Measurements from ENCODE around the gene TCTA. TPM values are rescaled to one million over a fixed set of nuclear protein-coding genes. Genes with fewer than 3 reads are reported as not detected.

TCTA gene
- total RNA-seq, 1 donor from 2014 or later: 18.4 TPM

DNA sequence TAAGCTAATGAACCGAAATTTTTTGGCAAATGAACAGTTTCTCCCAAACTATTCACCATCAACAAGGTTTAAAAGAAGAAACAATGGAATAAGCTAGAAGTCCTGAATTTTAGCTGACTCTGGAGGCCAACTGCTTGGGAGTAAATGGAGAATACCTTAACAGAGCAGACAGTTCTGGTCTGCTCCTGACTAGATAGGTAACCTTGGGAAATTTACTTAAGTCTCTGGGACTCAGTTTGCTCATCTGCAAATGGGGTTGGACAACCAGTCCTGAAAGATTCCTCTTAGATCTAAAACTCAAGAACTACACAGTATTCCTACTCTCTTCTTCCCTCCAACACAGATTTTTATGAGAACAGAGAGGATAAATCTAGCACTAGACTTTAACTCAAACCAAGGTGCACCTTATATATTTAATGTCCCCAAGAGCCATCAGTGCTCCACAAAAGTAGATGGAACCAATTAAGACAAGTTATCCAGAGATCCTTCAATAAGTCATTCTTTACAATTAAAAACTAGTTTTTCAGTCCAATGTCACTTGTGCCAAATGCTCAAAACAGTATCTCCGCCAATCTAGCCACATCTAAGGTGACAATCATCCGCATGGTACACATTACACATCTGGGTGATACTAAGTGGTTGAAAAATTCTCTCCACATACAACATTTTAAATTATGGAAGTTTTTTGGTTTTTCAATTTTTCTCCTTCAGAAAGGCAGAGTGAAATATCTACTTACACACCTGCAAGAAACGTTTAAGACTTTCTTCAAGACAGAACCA is 2.0 kb upstream of the TCTA start:
- DNase-seq (ENCODE audit: extremely low read depth, low read depth, low spot score): no peak

- no peak for DNase-seq (ENCODE audit: extremely low read depth, low read depth, low spot score)
Measured at GRCh38 chr3:49410846-49411534, 1.2 kb upstream of the TCTA start.

DNA sequence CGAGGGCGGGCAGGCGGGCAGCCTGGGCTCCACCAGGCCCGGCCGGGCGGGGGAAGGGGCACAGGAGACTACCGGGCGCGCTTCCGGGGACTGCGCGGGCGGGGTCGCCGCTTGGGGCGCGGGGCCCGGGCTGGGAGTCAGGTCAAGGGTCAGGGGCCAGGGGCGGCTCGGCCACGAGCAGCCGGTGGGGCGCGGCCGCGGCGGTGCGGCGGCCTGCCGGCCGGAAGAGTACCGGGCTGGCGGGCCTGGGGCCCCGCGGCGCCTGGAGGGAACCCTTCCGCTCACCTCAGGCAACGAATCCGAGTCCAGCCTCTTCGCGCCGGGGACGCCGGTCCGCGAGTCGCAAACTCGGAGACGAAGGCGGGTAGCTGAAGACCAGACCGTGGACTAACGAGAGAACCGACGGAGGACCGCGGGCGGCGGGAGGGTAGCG is 672 bp upstream of the TCTA start:
- DNase-seq (ENCODE audit: extremely low read depth, low read depth, low spot score): no peak

GRCh38 chr3:49412632-49413337 is 562 bp downstream of the TCTA start:
- no peak for DNase-seq (ENCODE audit: extremely low read depth, low read depth, low spot score)

- DNase-seq (ENCODE audit: extremely low read depth, low read depth, low spot score): no peak
Measured at GRCh38 chr3:49413338-49413734, 1.1 kb downstream of the TCTA start.

DNA sequence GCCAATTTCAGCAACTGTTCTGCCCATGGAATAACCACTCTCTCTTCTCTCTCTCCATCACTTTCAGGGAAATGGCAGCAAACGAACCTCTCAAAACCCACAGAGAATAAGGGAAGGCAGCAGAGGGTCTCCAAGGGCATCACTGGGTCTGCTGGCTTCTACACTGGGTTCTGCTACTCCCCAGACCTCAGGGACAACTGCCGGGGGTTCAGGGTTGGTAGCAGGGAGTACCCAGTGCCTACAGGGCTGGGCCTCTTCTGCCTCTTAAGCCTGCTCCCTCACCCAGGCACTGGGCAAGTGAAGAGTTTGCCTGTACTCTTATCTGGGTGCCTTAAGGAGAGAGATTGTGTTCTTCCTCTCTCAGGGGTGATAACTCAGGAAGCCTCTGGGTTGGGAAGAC is 2.5 kb downstream of the TCTA start:
- no peak for DNase-seq (ENCODE audit: extremely low read depth, low read depth, low spot score)

- DNase-seq (ENCODE audit: extremely low read depth, low read depth, low spot score): no peak
Measured at GRCh38 chr3:49415931-49416601, 3.8 kb downstream of the TCTA start.

GRCh38 chr3:49416867-49417266 is 4.6 kb downstream of the TCTA start:
- no peak for DNase-seq (ENCODE audit: extremely low read depth, low read depth, low spot score)

DNA sequence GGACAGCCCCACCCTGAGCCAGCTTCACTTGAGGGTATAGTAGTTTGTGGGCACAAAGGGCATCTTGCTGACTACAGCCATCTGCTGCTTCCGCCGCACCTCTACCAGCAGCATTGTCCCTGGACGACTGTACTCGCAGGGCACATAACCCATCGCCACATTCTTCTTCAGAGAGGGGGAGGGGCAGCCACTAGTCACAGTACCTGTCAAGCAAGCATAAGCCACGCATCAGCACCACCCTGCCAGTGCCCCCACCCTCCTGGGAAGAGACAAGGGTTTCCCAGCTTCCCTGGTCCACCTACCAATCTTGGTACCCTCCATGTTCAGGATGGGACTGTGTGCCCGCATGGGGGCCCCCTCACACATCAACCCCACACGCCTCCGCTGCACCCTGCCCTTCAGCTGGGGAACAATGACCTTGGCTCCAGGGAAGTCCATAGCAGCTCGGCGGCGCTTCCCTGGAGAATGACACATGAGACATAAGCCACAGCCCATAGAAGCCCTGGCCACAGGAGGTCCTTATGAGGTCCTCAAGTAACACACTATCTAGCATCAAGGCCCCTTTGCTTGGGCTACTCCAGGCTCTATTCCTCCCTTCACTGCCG is 5.4 kb downstream of the TCTA start:
- no peak for DNase-seq (ENCODE audit: extremely low read depth, low read depth, low spot score)

- DNase-seq (ENCODE audit: extremely low read depth, low read depth, low spot score): no peak
Measured at GRCh38 chr3:49421890-49422378, 9.7 kb downstream of the TCTA start.

- no peak for DNase-seq (ENCODE audit: extremely low read depth, low read depth, low spot score)
Measured at GRCh38 chr3:49422379-49423248, 10.4 kb downstream of the TCTA start, which contains the start of gene AMT. AMT (minus strand) TSS chr3:49422473; CDS start chr3:49422450, 23 bp downstream.

- no peak for DNase-seq (ENCODE audit: extremely low read depth, low read depth, low spot score)
Measured at GRCh38 chr3:49424816-49425215, 12.6 kb downstream of the TCTA start.

- DNase-seq (ENCODE audit: extremely low read depth, low read depth, low spot score): no peak
Measured at GRCh38 chr3:49427586-49427985, 15.4 kb downstream of the TCTA start.

DNA sequence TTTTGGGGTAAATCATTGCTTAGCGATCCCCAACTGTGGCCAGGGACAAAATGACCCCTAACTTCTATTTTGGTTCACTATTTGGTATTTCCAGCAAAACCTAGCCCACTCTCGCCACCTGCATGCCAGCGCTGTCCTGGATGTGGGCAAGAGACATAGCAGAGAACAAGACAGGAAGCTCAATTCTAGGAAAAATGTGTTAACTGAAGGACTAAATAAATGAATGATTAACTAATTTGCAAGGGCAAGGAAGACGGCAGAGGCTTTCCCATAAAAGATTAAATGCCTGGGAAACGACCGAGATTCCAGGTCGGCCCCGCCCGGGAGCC is 16.5 kb downstream of the TCTA start:
- DNase-seq (ENCODE audit: extremely low read depth, low read depth, low spot score): no peak

DNA sequence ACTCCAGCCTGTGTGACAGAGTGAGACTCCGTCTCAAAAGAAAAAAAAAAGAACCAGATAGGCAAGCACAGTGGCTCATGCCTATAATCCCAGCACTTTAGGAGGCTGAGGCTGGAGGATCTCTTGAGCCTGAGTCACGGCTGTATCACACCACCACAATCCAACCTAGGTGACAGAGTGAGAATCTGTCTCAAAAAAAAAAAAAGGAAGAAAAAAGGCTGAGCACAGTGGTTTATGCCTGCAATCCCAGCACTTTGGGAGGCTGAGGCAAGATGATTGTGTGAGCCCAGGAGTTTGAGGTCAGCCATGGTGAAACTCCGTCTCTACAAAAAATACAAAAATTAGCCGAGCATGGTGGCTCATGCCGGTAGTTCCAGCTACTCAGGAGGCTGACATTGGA is 22.5 kb downstream of the TCTA start:
- DNase-seq (ENCODE audit: extremely low read depth, low read depth, low spot score): no peak

GRCh38 chr3:49445391-49445790 is 33.2 kb downstream of the TCTA start:
- no peak for DNase-seq (ENCODE audit: extremely low read depth, low read depth, low spot score)

GRCh38 chr3:49453621-49454020 is 41.4 kb downstream of the TCTA start:
- no peak for DNase-seq (ENCODE audit: extremely low read depth, low read depth, low spot score)

DNA sequence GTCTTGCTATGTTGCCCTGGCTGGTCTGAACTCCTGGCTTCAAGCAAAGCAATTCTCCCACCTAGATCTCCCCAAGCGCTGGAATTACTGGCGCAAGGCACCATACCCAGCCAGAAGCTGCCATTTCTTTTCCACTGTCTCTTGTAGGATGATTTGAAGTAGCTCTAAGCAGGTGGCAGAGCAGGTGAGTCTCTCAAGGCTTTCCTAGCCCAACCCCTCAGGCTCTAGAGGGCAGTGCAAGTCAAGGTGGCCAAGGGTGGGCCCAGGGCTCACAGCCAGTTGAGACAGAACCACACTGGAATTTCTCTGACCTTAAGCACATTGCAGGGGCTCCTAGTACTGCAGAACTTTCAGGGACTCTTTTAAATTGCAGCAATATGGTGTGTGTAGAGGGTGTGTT is 42.2 kb downstream of the TCTA start:
- no peak for DNase-seq (ENCODE audit: extremely low read depth, low read depth, low spot score)

DNA sequence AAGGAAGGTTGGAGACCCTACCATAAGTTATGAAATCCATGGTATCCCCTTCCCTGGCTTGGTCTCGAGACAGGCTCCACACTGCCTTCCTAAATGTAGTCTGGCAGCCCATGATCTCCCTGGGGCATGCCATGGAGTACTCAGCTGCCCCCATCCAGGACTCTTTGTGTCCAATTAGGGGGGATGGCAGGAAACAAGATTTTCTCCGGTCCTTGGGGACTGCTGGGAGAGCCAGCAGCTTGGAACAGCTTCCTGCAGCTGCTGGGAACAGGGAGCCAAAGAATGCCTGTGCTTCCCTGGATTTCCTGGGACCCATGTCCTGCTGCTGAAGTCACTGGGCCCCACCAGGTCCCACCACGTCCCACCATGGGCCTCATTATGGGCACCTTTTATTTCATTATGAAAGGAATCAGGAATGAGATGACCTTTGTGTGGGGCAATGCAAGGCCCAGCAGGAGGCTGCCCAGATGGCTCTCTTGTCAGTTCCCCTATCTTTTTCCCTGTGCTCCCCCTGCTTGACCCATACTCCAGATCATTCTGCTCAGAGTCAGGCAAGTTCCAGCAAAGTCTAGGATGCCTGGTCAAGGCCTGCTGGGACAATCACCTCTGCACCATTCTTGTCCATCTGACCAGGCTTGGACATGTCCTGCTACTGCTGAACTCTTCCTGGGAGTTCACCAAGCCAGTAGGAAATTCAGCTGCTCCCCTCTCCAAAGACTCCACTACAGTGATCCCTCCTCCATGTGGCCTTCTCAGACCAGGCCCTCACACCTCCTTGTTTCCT is 42.9 kb downstream of the TCTA start:
- no peak for DNase-seq (ENCODE audit: extremely low read depth, low read depth, low spot score)

All from glomerular endothelial cell (primary cell).